HG03066 (cell line): ENCODE measurements around the gene HIGD2A.
"Not testable (repeated sequence)": the region's sequence is repeated elsewhere in the genome, so short reads cannot be mapped to it uniquely, and the experiment has no call there.

Experiments
- ATAC-seq: cut with Tn5 transposase; IDR thresholded peaks from one replicate; pipeline ENCODE4 v1.9.1; 2021; ENCODE audit warnings: low read depth; ENCODE audit not compliant: unreplicated experiment

Gene HIGD2A

GRCh38 chr5:176394096-176394495, 5.5 kb downstream of the HIGD2A start:
- ATAC-seq, result no peak

- ATAC-seq, result no peak
Observed at GRCh38 chr5:176394881-176395675, 6.5 kb downstream of the HIGD2A start.

- no peak for ATAC-seq
Observed at GRCh38 chr5:176396330-176396729, 7.8 kb downstream of the HIGD2A start.

- ATAC-seq, result no peak
Observed at GRCh38 chr5:176397736-176398420, 9.3 kb downstream of the HIGD2A start.

GRCh38 chr5:176400382-176401156, 12.0 kb downstream of the HIGD2A start:
- no peak for ATAC-seq

GRCh38 chr5:176401281-176402205, 13.0 kb downstream of the HIGD2A start:
- no peak for ATAC-seq

GRCh38 chr5:176405656-176406435, 17.3 kb downstream of the HIGD2A start:
- no peak for ATAC-seq

GRCh38 chr5:176406436-176407052, 18.0 kb downstream of the HIGD2A start:
- no peak for ATAC-seq

- no peak for ATAC-seq
Observed at GRCh38 chr5:176407456-176408251, 19.1 kb downstream of the HIGD2A start.

- not testable (repeated sequence) for ATAC-seq
Observed at GRCh38 chr5:176408252-176408573, 19.7 kb downstream of the HIGD2A start.

- ATAC-seq, result no peak
Observed at GRCh38 chr5:176408590-176408989, 20.0 kb downstream of the HIGD2A start.

- ATAC-seq, result no peak
Observed at GRCh38 chr5:176409765-176410164, 21.2 kb downstream of the HIGD2A start.

- ATAC-seq, result no peak
Observed at GRCh38 chr5:176410486-176411180, 22.1 kb downstream of the HIGD2A start.

GRCh38 chr5:176412517-176413254, 24.1 kb downstream of the HIGD2A start:
- no peak for ATAC-seq

- ATAC-seq, result no peak
Observed at GRCh38 chr5:176413255-176413565, 24.7 kb downstream of the HIGD2A start.

- ATAC-seq, result no peak
Observed at GRCh38 chr5:176413709-176414191, 25.2 kb downstream of the HIGD2A start.

GRCh38 chr5:176414704-176415103, 26.2 kb downstream of the HIGD2A start:
- no peak for ATAC-seq
